HepG2 (cell line): ENCODE results near the gene TMEM198. TPM values are rescaled to one million over a fixed set of nuclear protein-coding genes. Genes with fewer than 3 reads are reported as not detected.
A peak's percentile ranks its signal among the peaks of the same experiment; 100 is the strongest.

ENCODE experiments used
- BORCS8-MEF2B ChIP-seq: sonication (generic); formaldehyde crosslinking; IDR thresholded peaks from 2 replicates; pipeline ENCODE4 v1.8.0; 2022; ENCODE audit warnings: mild to moderate bottlenecking, missing genetic modification reagents
- CERS6 ChIP-seq: sonication (generic); formaldehyde crosslinking; IDR thresholded peaks from 2 replicates; pipeline ENCODE4 v1.5.0; 2020; ENCODE audit warnings: missing genetic modification reagents
- GFI1 ChIP-seq: sonication (generic); formaldehyde crosslinking; IDR thresholded peaks from 2 replicates; pipeline ENCODE4 v1.5.0; 2020; ENCODE audit warnings: missing genetic modification reagents, mild to moderate bottlenecking, borderline replicate concordance
- HES4 ChIP-seq: sonication (generic); formaldehyde crosslinking; IDR thresholded peaks from 2 replicates; pipeline ENCODE4 v1.9.0; 2021; ENCODE audit warnings: mild to moderate bottlenecking, missing genetic modification reagents, borderline replicate concordance
- HNRNPL ChIP-seq: fragments of 200-400 bp; formaldehyde crosslinking; IDR thresholded peaks from 2 replicates; pipeline ENCODE4 v1.6.1; 2017; ENCODE audit warnings: mild to moderate bottlenecking, low read depth, low read length
- IRX3 ChIP-seq: sonication (generic); formaldehyde crosslinking; IDR thresholded peaks from 2 replicates; pipeline ENCODE4 v1.8.1; 2023; ENCODE audit warnings: mild to moderate bottlenecking, low read depth, missing genetic modification reagents, borderline replicate concordance
- JARID2 ChIP-seq: sonication (generic); formaldehyde crosslinking; IDR thresholded peaks from 2 replicates; pipeline ENCODE4 v1.8.1; 2023; ENCODE audit warnings: missing genetic modification reagents, inconsistent platforms; ENCODE audit not compliant: insufficient replicate concordance
- JDP2 ChIP-seq: sonication (generic); formaldehyde crosslinking; IDR thresholded peaks from 2 replicates; pipeline ENCODE4 v1.8.1; 2022; ENCODE audit warnings: missing genetic modification reagents, borderline replicate concordance
- MIXL1 ChIP-seq: IDR thresholded peaks from 2 replicates; pipeline ENCODE4 v1.6.1; 2016
- NCOA5 ChIP-seq: sonication (generic); formaldehyde crosslinking; IDR thresholded peaks from 2 replicates; pipeline ENCODE4 v1.4.0; 2020; ENCODE audit warnings: missing genetic modification reagents
- NR2F1 ChIP-seq, 2 experiments: fragments of 450-650 bp in 1 of 2; formaldehyde crosslinking in 1 of 2; IDR thresholded peaks; 2 replicates each; pipeline versions ENCODE4 v1.5.0 to v1.6.1; 2016 to 2020; ENCODE audit warnings: mild to moderate bottlenecking in 1 of 2, missing compliant biosample characterization in 1 of 2, missing genetic modification reagents in 1 of 2, moderate library complexity in 1 of 2
- NR2F2 ChIP-seq: IDR thresholded peaks from 2 replicates; pipeline ENCODE4 v1.6.1; 2012; ENCODE audit warnings: low read depth, inconsistent platforms, borderline replicate concordance
- POLR2A ChIP-seq, 2 experiments: IDR thresholded peaks; 2 replicates each; pipeline ENCODE4 v1.6.1; 2011; ENCODE audit warnings: low read depth in 2 of 2, low read length in 2 of 2, mild to moderate bottlenecking in 1 of 2, moderate library complexity in 1 of 2; ENCODE audit not compliant: insufficient read depth in 1 of 2
- RAD51 ChIP-seq: fragments of 450-650 bp; IDR thresholded peaks from 2 replicates; pipeline ENCODE4 v1.6.1; 2016; ENCODE audit warnings: borderline replicate concordance
- SAFB2 ChIP-seq: sonication (generic); formaldehyde crosslinking; IDR thresholded peaks from 2 replicates; pipeline ENCODE4 v1.5.1; 2020; ENCODE audit warnings: missing genetic modification reagents, low read depth, mild to moderate bottlenecking, borderline replicate concordance
- SETDB1 ChIP-seq: sonication (generic); formaldehyde crosslinking; IDR thresholded peaks from 2 replicates; pipeline ENCODE4 v1.5.1; 2020; ENCODE audit warnings: missing genetic modification reagents, mild to moderate bottlenecking, borderline replicate concordance
- SKI ChIP-seq: fragments of 450-650 bp; IDR thresholded peaks from one replicate; pipeline ENCODE4 v1.6.1; 2018; ENCODE audit warnings: mild to moderate bottlenecking; ENCODE audit not compliant: partially characterized antibody
- SMAD9 ChIP-seq: sonication (generic); formaldehyde crosslinking; IDR thresholded peaks from 2 replicates; pipeline ENCODE4 v1.5.1; 2020; ENCODE audit warnings: mild to moderate bottlenecking, missing genetic modification reagents
- SMC3 ChIP-seq: IDR thresholded peaks from 2 replicates; pipeline ENCODE4 v1.6.1; 2011; ENCODE audit warnings: low read length, improper control_type of control experiment
- TAF15 ChIP-seq: fragments of 200-400 bp; formaldehyde crosslinking; IDR thresholded peaks from one replicate; pipeline ENCODE4 v1.6.1; 2018; ENCODE audit warnings: mild to moderate bottlenecking, low read depth, low read length; ENCODE audit not compliant: poor library complexity, severe bottlenecking
- ZKSCAN8 ChIP-seq: IDR thresholded peaks from 2 replicates; pipeline ENCODE4 v1.6.1; 2016; ENCODE audit warnings: borderline replicate concordance, missing genetic modification reagents, missing compliant biosample characterization
- ZNF251 ChIP-seq: sonication (generic); formaldehyde crosslinking; IDR thresholded peaks from 2 replicates; pipeline ENCODE4 v1.9.0; 2021; ENCODE audit warnings: mild to moderate bottlenecking, missing genetic modification reagents
- ZNF274 ChIP-seq: sonication (generic); formaldehyde crosslinking; IDR thresholded peaks from 2 replicates; pipeline ENCODE4 v1.5.1; 2020; ENCODE audit warnings: mild to moderate bottlenecking, missing genetic modification reagents
- ZNF30 ChIP-seq: sonication (generic); formaldehyde crosslinking; IDR thresholded peaks from 2 replicates; pipeline ENCODE4 v1.5.0; 2020; ENCODE audit warnings: mild to moderate bottlenecking, missing genetic modification reagents
- ZNF362 ChIP-seq: sonication (generic); formaldehyde crosslinking; IDR thresholded peaks from 2 replicates; pipeline ENCODE4 v1.4.0; 2020; ENCODE audit warnings: missing genetic modification reagents, mild to moderate bottlenecking, borderline replicate concordance
- ZNF432 ChIP-seq: sonication (generic); formaldehyde crosslinking; IDR thresholded peaks from 2 replicates; pipeline ENCODE4 v1.5.0; 2020; ENCODE audit warnings: missing genetic modification reagents, mild to moderate bottlenecking, borderline replicate concordance
- ZNF441 ChIP-seq: sonication (generic); formaldehyde crosslinking; IDR thresholded peaks from 2 replicates; pipeline ENCODE4 v1.7.0; 2021; ENCODE audit warnings: missing genetic modification reagents, borderline replicate concordance
- ZNF747 ChIP-seq: sonication (generic); formaldehyde crosslinking; IDR thresholded peaks from 2 replicates; pipeline ENCODE4 v1.8.1; 2023; ENCODE audit warnings: missing genetic modification reagents, mild to moderate bottlenecking, borderline replicate concordance
- ZZZ3 ChIP-seq: sonication (generic); formaldehyde crosslinking; IDR thresholded peaks from 2 replicates; pipeline ENCODE4 v1.4.0; 2020; ENCODE audit warnings: missing genetic modification reagents, mild to moderate bottlenecking, borderline replicate concordance
- polyA plus RNA-seq, 8 experiments: library from polyadenylated mRNA; depleted of rRNA in 3 of 8; stranded (reverse) in 7 of 8; unstranded in 1 of 8; fragments of >200 nt; fragmentation: Illumina TruSeq in 4 of 8; extraction: Trizol in 4 of 8; gene quantifications; 2 replicates each; pipeline versions ENCODE4 v1.2.1 to v1.2.3, GENCODE V29; 2011 to 2016; ENCODE audit warnings: low read depth in 4 of 8, missing spikeins in 1 of 8, mixed read lengths in 1 of 8; ENCODE audit not compliant: insufficient read depth in 1 of 8
- total RNA-seq, 5 experiments: library from RNA; depleted of rRNA; stranded (reverse); fragments of >200 nt; fragmentation: Illumina TruSeq; extraction: Trizol; gene quantifications; 2 replicates each; pipeline ENCODE4 v1.2.3, GENCODE V29; 2016; ENCODE audit warnings: low read depth in 1 of 5

TMEM198 gene
- total and polyA plus RNA-seq, 2 of the 13 experiments (the other 11 are each of a cell fraction or from before 2014, with no cell fraction given): 17.3 to 23.5 TPM

DNA sequence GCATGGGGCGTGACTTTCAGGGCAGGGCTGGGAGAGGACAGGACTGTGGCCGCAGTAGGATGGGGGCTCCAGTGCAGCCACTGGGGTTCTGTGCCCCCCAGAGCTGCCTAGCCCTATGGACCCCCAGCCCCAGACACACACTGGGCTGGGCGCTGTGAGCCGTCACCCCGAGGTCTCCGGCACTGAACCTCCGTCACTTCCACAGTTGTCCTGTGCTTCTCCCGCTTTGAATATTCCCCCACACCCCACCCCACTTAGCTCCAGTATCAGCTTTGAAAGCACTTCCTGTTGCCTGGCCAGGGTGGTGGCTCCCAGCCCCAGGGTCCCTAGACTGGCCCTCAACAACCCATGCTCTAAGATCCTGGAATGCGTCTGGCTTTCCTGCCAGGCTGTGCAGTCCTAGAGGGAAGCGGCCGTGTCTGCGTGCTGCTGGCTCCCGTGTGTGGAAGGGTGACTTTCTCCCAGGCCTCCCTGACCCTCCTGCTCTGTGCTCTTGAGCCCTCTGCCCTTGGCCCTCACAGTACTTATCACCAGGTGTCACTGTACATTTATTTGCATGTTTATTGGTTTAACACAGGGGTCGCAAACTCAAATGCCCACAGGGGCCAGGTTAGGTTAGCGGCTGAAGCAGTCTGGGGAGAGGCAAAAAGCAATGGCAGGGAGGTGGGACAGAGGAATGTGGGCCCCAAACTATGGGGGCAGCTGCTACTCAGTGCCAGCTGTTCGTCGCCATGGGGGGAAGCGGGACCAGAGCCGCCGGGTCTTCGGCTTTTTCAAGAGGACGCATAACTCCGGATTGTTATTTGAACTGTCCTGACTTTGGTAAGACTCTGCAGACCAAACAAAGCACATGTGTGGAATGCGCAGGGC is 17.6 kb downstream of the TMEM198 start (continued):
- TF ChIP-seq HNRNPL (no peak), SKI (no peak), BORCS8-MEF2B (CRISPR knock-in tag) (0 out of 2 replicates have a peak, but pooled peaks have one; percentile 52), MIXL1 (CRISPR knock-in tag) (no peak), ZNF747 (CRISPR knock-in tag) (no peak), JARID2 (no peak), NCOA5 (CRISPR knock-in tag) (no peak), SMC3 (0 out of 2 replicates have a peak, but pooled peaks have one; percentile 5), SMAD9 (no peak), ZNF274 (CRISPR knock-in tag) (no peak; the same call in 1 of the 2 replicates), POLR2A (IDR thresholded peaks at IDR 0.05; ENCODE audit: insufficient read depth in 1 of 2, low read depth in 2 of 2, low read length in 2 of 2) (no peak), NR2F2 (peak; percentile 70; the same call in 1 of the 2 replicates), RAD51 (no peak), TAF15 (no peak), ZKSCAN8 (CRISPR knock-in tag) (no peak), ZNF362 (no peak), ZNF432 (CRISPR knock-in tag) (no peak), CERS6 (CRISPR knock-in tag) (no peak), ZNF30 (CRISPR knock-in tag) (no peak), HES4 (CRISPR knock-in tag) (no peak), SETDB1 (CRISPR knock-in tag) (no peak), ZNF251 (CRISPR knock-in tag) (peak; percentile 25; the same call in 1 of the 2 replicates), JDP2 (CRISPR knock-in tag) (no peak), ZZZ3 (CRISPR knock-in tag) (no peak), SAFB2 (CRISPR knock-in tag) (no peak), IRX3 (no peak), NR2F1 (CRISPR knock-in tag; IDR thresholded peaks at IDR 0.05) (peak in 1 of 2 experiments; percentile 46; a peak in 1 of 4 replicates), ZNF441 (CRISPR knock-in tag) (no peak), GFI1 (CRISPR knock-in tag) (no peak)
